Endothelial cell (in vitro differentiated cells): ENCODE results near the gene KLK13. TPM values are rescaled to one million over a fixed set of nuclear protein-coding genes. Genes with fewer than 3 reads are reported as not detected.

Experiments used
- DNase-seq: peaks from one replicate; pipeline ENCODE4 v3.0.0; 2021; ENCODE audit warnings: low spot score
- H3K27ac Mint-ChIP-seq: one replicate; pipeline ENCODE4 v1.8.0; 2021; ENCODE audit warnings: mixed read lengths, inconsistent platforms; ENCODE audit not compliant: unreplicated experiment
- H3K27me3 Mint-ChIP-seq: one replicate; pipeline ENCODE4 v1.8.0; 2021; ENCODE audit warnings: mild to moderate bottlenecking, moderate library complexity, mixed read lengths, inconsistent platforms; ENCODE audit not compliant: unreplicated experiment
- H3K36me3 Mint-ChIP-seq: one replicate; pipeline ENCODE4 v1.8.0; 2021; ENCODE audit warnings: mild to moderate bottlenecking, low read depth, mixed read lengths, inconsistent platforms; ENCODE audit not compliant: unreplicated experiment
- H3K4me1 Mint-ChIP-seq: one replicate; pipeline ENCODE4 v1.8.0; 2021; ENCODE audit warnings: mild to moderate bottlenecking, mixed read lengths, inconsistent platforms; ENCODE audit not compliant: unreplicated experiment
- H3K4me3 Mint-ChIP-seq: one replicate; pipeline ENCODE4 v1.8.0; 2021; ENCODE audit warnings: mild to moderate bottlenecking, mixed read lengths, inconsistent platforms; ENCODE audit not compliant: unreplicated experiment
- H3K9me3 Mint-ChIP-seq: one replicate; pipeline ENCODE4 v1.8.0; 2021; ENCODE audit warnings: mixed read lengths, inconsistent platforms; ENCODE audit not compliant: unreplicated experiment
- CTCF ChIP-seq: fragments of 200-600 bp; sonication (generic); IDR thresholded peaks from one replicate; pipeline ENCODE4 v1.5.0; 2021; ENCODE audit warnings: antibody characterized with exemption; ENCODE audit not compliant: unreplicated experiment
- total RNA-seq: library from RNA; stranded (reverse); fragmentation: NEBNext Ultra II Directional; extraction: Animal tissue kit (Norgen Biotek cat#: 25700); gene quantifications from one replicate; pipeline ENCODE4 v1.2.1, GENCODE V29; 2021; ENCODE audit not compliant: unreplicated experiment

Gene KLK13
- total RNA-seq, 1 donor from 2014 or later: 0.67 TPM

GRCh38 chr19:51086153-51086850 is 21.4 kb upstream of the KLK13 start:
- no peak overlapping the region for H3K27ac Mint-ChIP-seq
- peaks cover 12% of the 10 kb centered on the region for H3K27me3 Mint-ChIP-seq
- TF ChIP-seq CTCF: no peak
- H3K9me3 Mint-ChIP-seq: no peaks in the 10 kb centered on the region
- H3K4me1 Mint-ChIP-seq: peaks cover 9% of the 10 kb centered on the region
- no peaks in the 10 kb centered on the region for H3K36me3 Mint-ChIP-seq
- no peak overlapping the region for H3K4me3 Mint-ChIP-seq
- DNase-seq: no peak

- Mint-ChIP-seq H3K4me1 (peaks cover under 1% of the 10 kb centered on the region), H3K36me3 (no peaks in the 10 kb centered on the region), H3K27me3 (peaks cover 9% of the 10 kb centered on the region), H3K27ac (no peak overlapping the region), H3K9me3 (no peaks in the 10 kb centered on the region), H3K4me3 (no peak overlapping the region)
- no peak for DNase-seq
- TF ChIP-seq CTCF: no peak
These were observed 19.6 kb upstream of the KLK13 start for GRCh38 chr19:51084505-51084904.

GRCh38 chr19:51083783-51084182 is 18.9 kb upstream of the KLK13 start:
- no peak for DNase-seq
- Mint-ChIP-seq H3K27me3 (peaks cover 8% of the 10 kb centered on the region), H3K4me1 (no peaks in the 10 kb centered on the region), H3K4me3 (no peak overlapping the region), H3K27ac (no peak overlapping the region), H3K36me3 (no peaks in the 10 kb centered on the region), H3K9me3 (no peaks in the 10 kb centered on the region)
- no peak for TF ChIP-seq CTCF

GRCh38 chr19:51083181-51083580 is 18.3 kb upstream of the KLK13 start:
- TF ChIP-seq CTCF: no peak
- no peaks in the 10 kb centered on the region for H3K4me1 Mint-ChIP-seq
- no peak for DNase-seq
- H3K27me3 Mint-ChIP-seq: peaks cover 11% of the 10 kb centered on the region
- peak overlapping the region; percentile 35 for H3K4me3 Mint-ChIP-seq
- H3K36me3 Mint-ChIP-seq: no peaks in the 10 kb centered on the region
- H3K27ac Mint-ChIP-seq: no peak overlapping the region
- H3K9me3 Mint-ChIP-seq: no peaks in the 10 kb centered on the region

GRCh38 chr19:51082611-51083010 is 17.7 kb upstream of the KLK13 start, which contains the start of gene KLK14:
KLK14 (minus strand) TSS chr19:51082887; CDS start chr19:51082614, 273 bp downstream.
- Mint-ChIP-seq H3K27ac (no peak within 1 kb of the TSS), H3K9me3 (no peaks in the 10 kb centered on the region), H3K36me3 (no peaks in the 10 kb centered on the region), H3K4me3 (peak within 1 kb of the TSS; percentile 70), H3K4me1 (no peaks in the 10 kb centered on the region), H3K27me3 (peaks cover 11% of the 10 kb centered on the region)
- TF ChIP-seq CTCF: no peak
- DNase-seq: no peak
